Natural killer cell (primary cell): ENCODE data around the gene UNC13B. TPM values are rescaled to one million over a fixed set of nuclear protein-coding genes. Genes with fewer than 3 reads are reported as not detected.

Source experiments
- ATAC-seq, 3 donors: fragments of 150-1000 bp in 2 of 3; fragments of 200-7000 bp in 1 of 3; cut with Tn5 transposase; 1 replicate in 1 of 3; 2 replicates in 2 of 3; pipeline ENCODE4 v1.10.0; 2021; ENCODE audit warnings: mild to moderate bottlenecking in 2 of 3, moderate library complexity in 2 of 3
- DNase-seq, 2 donors: peaks; one replicate each; pipeline versions ENCODE4 v3.0.0 to v3.0.0-alpha.2; 2013 to 2021; ENCODE audit warnings: mixed read lengths in 1 of 2
- H3K27ac ChIP-seq: one replicate; pipeline ENCODE4 v1.5.1; 2013; ENCODE audit warnings: mild to moderate bottlenecking, low read length
- H3K27me3 ChIP-seq: one replicate; pipeline ENCODE4 v1.6.1; 2013; ENCODE audit warnings: low read length; ENCODE audit not compliant: control insufficient read depth, insufficient read depth
- H3K36me3 ChIP-seq: one replicate; pipeline ENCODE4 v1.6.1; 2013; ENCODE audit warnings: low read length; ENCODE audit not compliant: control insufficient read depth, insufficient read depth
- H3K4me1 ChIP-seq: one replicate; pipeline ENCODE4 v1.6.1; 2013; ENCODE audit warnings: low read length; ENCODE audit not compliant: control insufficient read depth, insufficient read depth
- H3K4me3 ChIP-seq: one replicate; pipeline ENCODE4 v1.5.1; 2013; ENCODE audit warnings: low read length
- H3K9me3 ChIP-seq: one replicate; pipeline ENCODE4 v1.6.1; 2013; ENCODE audit warnings: low read length; ENCODE audit not compliant: control insufficient read depth, insufficient read depth
- H3K27ac Mint-ChIP-seq, 2 donors: one replicate each; pipeline ENCODE4 v1.8.0; 2022; ENCODE audit warnings: mild to moderate bottlenecking in 2 of 2, mixed read lengths in 2 of 2, moderate library complexity in 1 of 2
- H3K27me3 Mint-ChIP-seq, 2 donors: one replicate each; pipeline ENCODE4 v1.8.0; 2022; ENCODE audit warnings: low read depth in 2 of 2, mixed read lengths in 2 of 2
- H3K36me3 Mint-ChIP-seq: one replicate; pipeline ENCODE4 v1.8.0; 2022; ENCODE audit warnings: mixed read lengths
- H3K4me1 Mint-ChIP-seq, 2 donors: one replicate each; pipeline ENCODE4 v1.8.0; 2022; ENCODE audit warnings: mixed read lengths in 2 of 2
- H3K4me3 Mint-ChIP-seq: one replicate; pipeline ENCODE4 v1.8.0; 2022; ENCODE audit warnings: mild to moderate bottlenecking, moderate library complexity, mixed read lengths
- H3K9me3 Mint-ChIP-seq, 2 donors: one replicate each; pipeline ENCODE4 v1.8.0; 2022; ENCODE audit warnings: mixed read lengths in 2 of 2
- WGBS: methylation state at CpG from one replicate; pipeline ENCODE4 v1.1.7; 2013; ENCODE audit warnings: missing lambda C conversion rate; ENCODE audit not compliant: insufficient coverage; 5-methylcytosine and 5-hydroxymethylcytosine counted together
- intact Hi-C: fragments of 100-400 bp; cut with micrococcal nuclease; formaldehyde crosslinking; loops from one replicate; pipeline ENCODE4 v1.14.2; 2022
- total RNA-seq, 4 donors: library from RNA; stranded (reverse); fragments of 120-200 nt in 1 of 4; gene quantifications; one replicate each; pipeline versions ENCODE4 v1.2.3 to v1.2.4, GENCODE V29; 2013 to 2022
- TF ChIP-seq, protein P1 (sequence below): fragments of 200-600 bp; IDR thresholded peaks from one replicate; pipeline ENCODE4 v1.8.0; 2022; ENCODE audit warnings: antibody characterized with exemption

UNC13B gene
- total RNA-seq, 3 donors from 2014 or later (not counting 1 experiment from before 2014, with no cell fraction given), result 0.21 to 0.78 (median 0.27) TPM

GRCh38 chr9:35395076-35395705, 233.4 kb downstream of the UNC13B start:
- H3K27ac Mint-ChIP-seq, result no peak overlapping the region
- Histone ChIP-seq H3K27ac (no peak overlapping the region), H3K4me1 (no peaks in the 10 kb centered on the region), H3K27me3 (no peaks in the 10 kb centered on the region), H3K4me3 (no peak overlapping the region), H3K36me3 (no peaks in the 10 kb centered on the region), H3K9me3 (no peaks in the 10 kb centered on the region)
- no peaks in the 10 kb centered on the region for H3K4me1 Mint-ChIP-seq
- no peak for DNase-seq
- H3K9me3 Mint-ChIP-seq, result no peaks in the 10 kb centered on the region
- ATAC-seq, result no peak
- no peaks in the 10 kb centered on the region for H3K36me3 Mint-ChIP-seq
- intact Hi-C loops, result no loop called here
- H3K27me3 Mint-ChIP-seq, result peaks cover 0 to 8% of the 10 kb centered on the region in 2 donors
- H3K4me3 Mint-ChIP-seq, result no peak overlapping the region
- WGBS, result 88% methylated on average over 4 of the region's 4 CpGs
- TF ChIP-seq, protein P1, sequence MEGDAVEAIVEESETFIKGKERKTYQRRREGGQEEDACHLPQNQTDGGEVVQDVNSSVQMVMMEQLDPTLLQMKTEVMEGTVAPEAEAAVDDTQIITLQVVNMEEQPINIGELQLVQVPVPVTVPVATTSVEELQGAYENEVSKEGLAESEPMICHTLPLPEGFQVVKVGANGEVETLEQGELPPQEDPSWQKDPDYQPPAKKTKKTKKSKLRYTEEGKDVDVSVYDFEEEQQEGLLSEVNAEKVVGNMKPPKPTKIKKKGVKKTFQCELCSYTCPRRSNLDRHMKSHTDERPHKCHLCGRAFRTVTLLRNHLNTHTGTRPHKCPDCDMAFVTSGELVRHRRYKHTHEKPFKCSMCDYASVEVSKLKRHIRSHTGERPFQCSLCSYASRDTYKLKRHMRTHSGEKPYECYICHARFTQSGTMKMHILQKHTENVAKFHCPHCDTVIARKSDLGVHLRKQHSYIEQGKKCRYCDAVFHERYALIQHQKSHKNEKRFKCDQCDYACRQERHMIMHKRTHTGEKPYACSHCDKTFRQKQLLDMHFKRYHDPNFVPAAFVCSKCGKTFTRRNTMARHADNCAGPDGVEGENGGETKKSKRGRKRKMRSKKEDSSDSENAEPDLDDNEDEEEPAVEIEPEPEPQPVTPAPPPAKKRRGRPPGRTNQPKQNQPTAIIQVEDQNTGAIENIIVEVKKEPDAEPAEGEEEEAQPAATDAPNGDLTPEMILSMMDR, result no peak

GRCh38 chr9:35395706-35396101, 233.9 kb downstream of the UNC13B start:
- Histone ChIP-seq H3K36me3 (no peaks in the 10 kb centered on the region), H3K4me3 (no peak overlapping the region), H3K4me1 (no peaks in the 10 kb centered on the region), H3K27ac (no peak overlapping the region), H3K9me3 (no peaks in the 10 kb centered on the region), H3K27me3 (no peaks in the 10 kb centered on the region)
- H3K4me3 Mint-ChIP-seq, result no peak overlapping the region
- 69% methylated on average over 1 of the region's 1 CpG for WGBS
- TF ChIP-seq, protein P1, result no peak
- H3K36me3 Mint-ChIP-seq, result no peaks in the 10 kb centered on the region
- H3K9me3 Mint-ChIP-seq, result no peaks in the 10 kb centered on the region
- DNase-seq, result no peak
- peaks cover 0 to 13% of the 10 kb centered on the region in 2 donors for H3K27me3 Mint-ChIP-seq
- no peaks in the 10 kb centered on the region for H3K4me1 Mint-ChIP-seq
- intact Hi-C loops, result no loop called here
- H3K27ac Mint-ChIP-seq, result no peak overlapping the region
- ATAC-seq, result no peak

DNA sequence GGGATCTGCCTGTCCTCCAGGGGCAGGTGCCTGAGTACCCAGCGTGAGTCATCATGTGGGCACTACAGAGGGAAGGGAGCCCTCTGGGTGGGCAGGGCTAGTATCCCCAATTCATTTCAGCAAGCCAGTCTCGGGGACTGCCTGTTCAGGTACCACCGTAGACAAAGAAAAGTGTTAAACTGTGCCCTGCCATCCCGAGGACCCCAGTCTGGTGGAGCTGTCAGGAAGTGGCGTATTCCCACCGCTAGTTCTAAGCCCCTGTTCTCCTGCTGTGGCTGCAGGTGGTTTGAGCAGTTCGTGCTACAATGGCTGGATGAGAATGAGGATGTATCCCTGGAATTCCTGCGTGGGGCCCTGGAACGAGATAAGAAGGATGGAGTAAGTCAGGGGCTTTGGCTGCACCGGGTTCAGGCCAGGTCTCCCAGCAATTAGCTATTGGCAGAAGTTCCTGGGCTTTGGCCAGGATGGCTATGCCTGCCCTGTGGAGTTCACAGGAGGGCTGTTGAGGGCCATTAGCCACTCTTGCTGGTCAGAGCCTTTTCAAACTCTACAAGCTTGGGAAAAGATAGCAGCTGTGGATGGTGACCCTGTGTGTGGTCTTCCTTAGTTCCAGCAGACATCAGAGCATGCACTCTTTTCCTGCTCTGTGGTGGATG, 234.9 kb downstream of the UNC13B start:
- Histone ChIP-seq H3K27ac (no peak overlapping the region), H3K9me3 (no peaks in the 10 kb centered on the region), H3K4me1 (no peaks in the 10 kb centered on the region), H3K4me3 (no peak overlapping the region), H3K27me3 (no peaks in the 10 kb centered on the region), H3K36me3 (no peaks in the 10 kb centered on the region)
- Mint-ChIP-seq H3K4me3 (no peak overlapping the region), H3K27ac (no peak overlapping the region), H3K27me3 (peaks cover 0 to 13% of the 10 kb centered on the region in 2 donors), H3K4me1 (no peaks in the 10 kb centered on the region), H3K9me3 (no peaks in the 10 kb centered on the region), H3K36me3 (no peaks in the 10 kb centered on the region)
- intact Hi-C loops, result no loop called here
- no peak for DNase-seq
- TF ChIP-seq, protein P1, result no peak
- WGBS, result 84% methylated on average over 10 of the region's 10 CpGs
- ATAC-seq, result no peak
